ENCODE results near the gene PCDHA5.
A peak's percentile ranks its signal among the peaks of the same experiment; 100 is the strongest.
"Not testable (repeated sequence)": the region's sequence is repeated elsewhere in the genome, so short reads cannot be mapped to it uniquely, and the experiment has no call there.

PCDHA5 gene

GRCh38 chr5:140823475-140823874, 2.1 kb downstream of the PCDHA5 start:
- DNase-seq (ENCODE audit: low spot score), result no peak

- DNase-seq (ENCODE audit: low spot score), result peak; percentile 53
Observed at GRCh38 chr5:140827704-140828361, 6.4 kb downstream of the PCDHA5 start, which contains the start of gene PCDHA6. Gene PCDHA6 (plus strand): TSS chr5:140827960. CDS start chr5:140828092, 132 bp downstream.

- DNase-seq (ENCODE audit: low spot score), result peak; percentile 28
Observed at GRCh38 chr5:140828362-140828737, 6.9 kb downstream of the PCDHA5 start.

- not testable (repeated sequence) for DNase-seq (ENCODE audit: low spot score)
Observed at GRCh38 chr5:140829511-140830501, 8.4 kb downstream of the PCDHA5 start.

- peak; percentile 73 for DNase-seq (ENCODE audit: low spot score)
Observed at GRCh38 chr5:140833993-140834392, 12.6 kb downstream of the PCDHA5 start, which contains the start of gene PCDHA7. Gene PCDHA7 (plus strand): TSS chr5:140834269. CDS start chr5:140834384, 115 bp downstream.

GRCh38 chr5:140834439-140835008, 13.1 kb downstream of the PCDHA5 start:
- DNase-seq (ENCODE audit: low spot score), result not testable (repeated sequence)

- no peak for DNase-seq (ENCODE audit: low spot score)
Observed at GRCh38 chr5:140835622-140836510, 14.5 kb downstream of the PCDHA5 start.

GRCh38 chr5:140840978-140841962, 19.9 kb downstream of the PCDHA5 start, which contains the start of gene PCDHA8:
Gene PCDHA8 (plus strand): TSS chr5:140841187. CDS start chr5:140841322, 135 bp downstream.
- peak; percentile 71 for DNase-seq (ENCODE audit: low spot score)

- no peak for DNase-seq (ENCODE audit: low spot score)
Observed at GRCh38 chr5:140842798-140843733, 21.7 kb downstream of the PCDHA5 start.

GRCh38 chr5:140848139-140849102, 27.0 kb downstream of the PCDHA5 start, which contains the start of gene PCDHA9:
Gene PCDHA9 (plus strand): TSS chr5:140848382. CDS start chr5:140848496, 114 bp downstream.
- not testable (repeated sequence) for DNase-seq (ENCODE audit: low spot score)

GRCh38 chr5:140849831-140850634, 28.6 kb downstream of the PCDHA5 start:
- not testable (repeated sequence) for DNase-seq (ENCODE audit: low spot score)

- peak; percentile 85 for DNase-seq (ENCODE audit: low spot score)
Observed at GRCh38 chr5:140855772-140856674, 34.6 kb downstream of the PCDHA5 start, which contains the start of gene PCDHA10. Gene PCDHA10 (plus strand): TSS chr5:140855897. CDS start chr5:140856049, 152 bp downstream.

- no peak for DNase-seq (ENCODE audit: low spot score)
Observed at GRCh38 chr5:140857177-140857986, 36.0 kb downstream of the PCDHA5 start.

- no peak for DNase-seq (ENCODE audit: low spot score)
Observed at GRCh38 chr5:140857987-140858240, 36.5 kb downstream of the PCDHA5 start.
